NCI-H2029 treated with DMSO at 0.1 percent for 48 hours (cell line): ENCODE data around the gene EED.
"Not testable (repeated sequence)": the region's sequence is repeated elsewhere in the genome, so short reads cannot be mapped to it uniquely, and the experiment has no call there.

ENCODE experiments used
- DNase-seq: peaks from one replicate; lab custom pipeline; 2025; lab: John Stamatoyannopoulos, UW

Gene EED

DNA sequence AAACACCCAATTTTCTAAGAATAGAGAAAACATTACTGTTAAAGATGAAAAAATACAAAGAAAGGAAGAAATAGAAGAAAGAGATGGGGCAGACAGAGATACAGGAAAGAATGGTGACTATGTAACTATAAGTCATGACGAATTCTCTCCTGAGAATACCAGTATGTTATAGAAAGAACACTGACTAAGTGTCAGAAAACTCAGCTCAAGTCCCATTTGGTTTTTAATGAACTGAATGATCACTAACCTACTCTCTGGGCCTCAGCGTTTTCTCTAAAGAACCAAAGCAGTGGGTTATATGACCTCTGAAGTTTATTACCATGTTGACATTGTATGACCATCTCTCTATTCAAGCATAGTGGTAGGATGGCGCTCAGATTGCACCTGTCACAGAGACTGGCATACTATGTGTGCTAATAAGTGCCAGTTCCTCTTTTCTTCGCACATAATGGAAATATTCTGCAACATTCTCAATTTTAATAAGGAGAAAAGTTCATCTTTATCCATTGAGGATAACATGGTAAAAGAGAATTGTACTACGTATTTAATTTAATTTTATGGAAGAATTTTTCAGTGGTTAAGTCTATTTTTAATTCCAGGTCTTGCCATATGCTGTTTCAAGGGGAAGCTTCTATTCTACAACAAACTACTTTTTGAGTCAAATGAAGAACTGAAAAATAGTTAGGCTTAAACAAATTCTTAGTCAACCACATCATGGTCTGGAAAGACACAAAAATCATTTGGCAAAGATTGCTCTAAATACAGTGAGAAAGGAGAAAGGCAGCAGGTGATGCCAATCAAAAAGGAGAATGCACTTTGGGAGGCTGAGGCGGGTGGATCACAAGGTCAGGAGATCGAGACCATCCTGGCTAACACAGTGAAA is 25.0 kb upstream of the EED start:
- DNase-seq, result no peak

DNA sequence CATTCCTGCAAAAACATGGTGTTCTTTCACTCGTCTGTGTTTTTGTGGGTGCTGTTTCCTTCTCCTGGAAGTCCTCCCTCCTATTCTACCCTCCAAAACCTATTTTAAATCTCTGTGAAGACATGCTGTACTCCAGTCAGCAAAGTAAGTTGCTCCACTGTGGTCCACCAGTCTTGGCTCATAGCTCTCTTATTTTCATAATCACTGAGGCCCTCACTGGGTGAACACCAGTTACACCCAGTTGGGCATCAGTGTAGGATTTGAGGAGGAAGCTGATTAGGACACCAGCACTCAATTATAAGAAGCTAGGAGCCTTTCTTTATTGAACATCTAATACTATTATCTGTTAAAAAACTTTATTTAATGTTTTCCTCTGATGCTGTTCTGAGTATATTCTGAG is 23.9 kb upstream of the EED start:
- DNase-seq, result no peak

DNA sequence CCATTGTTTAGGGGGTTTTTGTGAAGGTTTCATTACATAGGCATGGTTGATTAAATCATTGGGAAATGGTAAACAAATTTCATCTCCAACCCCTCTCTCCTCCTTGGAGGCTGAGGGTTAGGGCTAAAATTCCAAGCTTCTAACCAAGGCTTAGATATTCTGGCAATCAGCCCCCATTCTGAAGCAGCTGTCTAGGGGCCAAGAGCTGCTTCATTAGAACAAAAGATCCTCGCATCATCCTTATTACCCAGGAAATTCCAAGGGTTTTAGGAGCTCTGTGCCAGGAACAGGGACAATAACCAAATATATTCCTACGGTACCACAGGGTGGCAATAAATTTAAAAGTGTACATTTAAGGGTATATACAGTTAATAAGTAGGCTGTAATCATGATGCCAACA is 22.5 kb upstream of the EED start:
- DNase-seq, result no peak

DNA sequence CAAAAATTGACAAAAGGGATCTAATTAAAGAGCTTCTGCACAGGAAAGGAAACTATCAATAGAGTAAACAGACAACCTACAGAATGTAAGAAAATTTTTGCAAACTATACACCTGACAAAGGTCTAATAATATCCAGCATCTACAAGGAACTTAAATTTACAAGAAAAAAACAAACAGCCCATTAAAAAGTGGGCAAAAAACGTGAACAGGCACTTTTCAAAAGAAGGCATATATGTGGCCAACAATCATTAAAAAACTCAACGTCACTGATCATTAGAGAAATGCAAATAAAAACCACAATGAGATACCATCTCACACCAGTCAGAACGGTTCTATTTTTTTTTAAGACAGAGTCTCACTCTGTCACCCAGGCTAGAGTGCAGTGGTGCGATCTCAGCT is 20.0 kb upstream of the EED start:
- DNase-seq, result not testable (repeated sequence)

DNA sequence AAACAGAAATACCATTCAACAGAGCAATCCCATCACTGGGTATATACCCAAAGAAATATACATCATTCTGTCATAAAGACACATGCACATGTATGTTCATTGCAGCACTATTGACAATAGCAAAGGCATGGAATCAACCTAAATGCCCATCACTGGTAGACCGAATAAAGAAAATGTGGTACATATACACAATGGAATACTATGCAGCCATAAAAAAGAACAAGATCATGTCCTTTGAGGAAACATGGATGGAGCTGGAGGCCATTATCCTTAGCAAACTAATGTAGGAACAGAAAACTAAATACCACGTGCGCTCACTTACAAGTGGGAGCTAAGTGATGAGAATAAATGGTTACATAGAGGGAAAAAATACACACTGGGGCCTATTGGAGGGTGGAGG is 19.2 kb upstream of the EED start:
- not testable (repeated sequence) for DNase-seq

DNA sequence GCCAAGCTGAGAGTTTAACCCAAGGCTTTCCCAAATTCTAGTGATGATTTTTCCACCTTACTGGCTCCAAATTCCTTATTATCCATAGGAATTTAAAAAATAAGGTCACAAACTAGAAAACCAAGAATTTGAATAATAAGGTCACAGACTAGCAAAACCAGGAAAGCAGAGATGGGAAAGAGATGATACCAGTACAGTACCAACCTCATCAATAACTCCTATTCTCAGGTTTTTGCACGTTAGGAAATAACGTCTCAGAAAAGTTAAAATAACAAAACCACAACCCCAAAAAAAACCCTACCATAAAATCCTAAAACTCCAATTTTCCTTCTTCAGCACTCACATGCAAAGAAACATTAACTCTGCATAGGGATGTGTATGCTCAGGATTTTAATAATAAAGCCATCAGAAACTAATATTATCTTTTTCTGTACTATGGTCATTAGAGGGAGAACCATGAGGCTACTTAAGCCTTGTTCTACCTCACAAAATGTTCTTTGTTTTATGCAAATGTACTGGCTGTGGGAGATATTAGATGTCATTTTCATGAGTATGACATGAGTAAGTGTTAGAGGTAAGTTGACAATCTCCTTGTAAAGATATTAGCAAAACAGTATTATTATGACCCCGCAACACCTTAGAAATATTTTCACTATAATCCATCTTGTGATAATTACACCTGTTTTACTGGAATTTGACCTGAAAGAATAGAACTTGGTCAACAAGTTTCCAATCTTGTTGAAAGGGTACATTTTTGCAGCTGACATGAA is 16.1 kb upstream of the EED start:
- no peak for DNase-seq

DNA sequence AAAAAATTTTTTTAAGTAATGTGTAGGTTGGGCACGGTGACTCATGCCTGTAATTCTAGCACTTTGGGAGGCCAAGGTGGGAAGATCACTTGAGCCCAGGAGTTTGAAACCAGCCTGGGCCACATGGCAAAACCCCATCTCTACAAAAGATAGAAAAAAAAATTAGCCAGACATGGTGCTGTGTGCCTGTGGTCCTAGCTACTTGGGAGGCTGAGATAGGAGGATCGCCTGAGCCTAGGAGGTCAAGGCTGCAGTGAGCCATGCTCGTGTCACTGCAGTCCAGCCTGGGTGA is 15.6 kb upstream of the EED start:
- not testable (repeated sequence) for DNase-seq

DNA sequence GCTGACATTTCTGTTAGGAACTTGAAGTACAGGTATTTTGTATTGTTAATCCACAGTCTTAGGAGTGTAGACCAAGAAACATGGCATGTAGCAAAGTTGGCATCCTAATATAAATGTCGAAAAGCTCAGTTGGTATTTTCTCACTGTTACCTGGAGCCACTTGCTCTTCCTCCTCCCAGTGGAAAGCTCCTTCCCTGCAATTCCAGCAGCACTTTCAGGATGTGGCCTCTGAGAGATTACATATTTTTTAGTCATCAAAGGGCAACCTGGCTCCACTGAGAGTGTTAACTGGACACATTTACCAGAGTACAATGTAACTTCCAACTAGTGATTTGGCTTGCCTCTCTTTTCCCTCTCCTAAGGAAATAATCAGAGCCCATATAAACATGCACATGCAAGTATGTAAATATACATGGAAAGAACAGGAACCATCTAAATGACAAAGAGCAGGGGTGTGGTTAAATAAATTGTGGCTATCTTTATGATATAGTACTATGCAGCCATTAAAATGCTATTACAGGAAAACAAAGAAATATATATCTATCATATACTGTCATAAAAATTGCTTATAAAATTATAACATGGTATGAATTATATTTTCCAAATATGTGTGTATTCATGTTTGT is 14.3 kb upstream of the EED start:
- no peak for DNase-seq

DNA sequence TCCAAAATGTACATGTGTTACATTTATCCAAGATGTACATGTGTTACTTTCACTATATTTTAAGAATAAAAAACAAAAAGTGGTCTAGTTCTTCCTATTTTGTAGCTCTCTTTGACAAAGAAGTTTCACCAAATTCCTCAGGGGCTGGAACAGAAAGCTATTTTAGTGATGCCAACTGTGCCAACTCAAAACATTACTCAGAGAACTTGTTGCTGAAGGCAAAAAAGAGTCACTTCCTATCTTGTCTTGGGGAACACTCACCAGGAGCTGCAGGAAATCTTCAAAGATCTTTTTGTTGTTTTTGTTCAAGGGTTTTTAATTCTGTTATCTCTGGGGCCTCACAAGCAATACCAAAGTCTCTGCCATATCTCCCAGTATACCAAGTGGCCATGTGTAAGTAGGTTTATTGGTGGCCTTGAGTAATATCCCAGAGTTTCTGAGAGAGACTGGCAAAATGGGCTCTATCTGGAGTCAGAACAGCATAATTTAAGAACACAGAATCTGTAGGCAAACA is 13.6 kb upstream of the EED start:
- DNase-seq, result no peak

DNA sequence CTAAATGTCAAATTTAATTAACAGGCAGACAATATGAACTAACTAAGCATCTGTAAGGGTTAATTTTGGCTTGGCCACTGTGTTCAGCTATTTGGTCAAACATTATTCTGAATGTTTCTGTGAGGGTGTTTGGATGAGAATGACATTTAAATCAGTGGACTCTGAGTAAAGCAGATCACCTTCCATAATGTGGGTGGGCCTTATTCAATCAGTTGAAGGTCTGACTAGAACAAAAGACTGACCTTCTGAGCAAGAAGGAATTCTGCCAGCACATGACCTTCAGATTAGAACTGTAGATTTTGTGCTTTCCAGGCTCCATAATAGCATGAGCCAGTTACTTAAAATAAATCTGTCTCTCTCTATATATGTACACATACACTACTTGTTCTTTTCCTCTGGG is 12.0 kb upstream of the EED start:
- DNase-seq, result no peak

DNA sequence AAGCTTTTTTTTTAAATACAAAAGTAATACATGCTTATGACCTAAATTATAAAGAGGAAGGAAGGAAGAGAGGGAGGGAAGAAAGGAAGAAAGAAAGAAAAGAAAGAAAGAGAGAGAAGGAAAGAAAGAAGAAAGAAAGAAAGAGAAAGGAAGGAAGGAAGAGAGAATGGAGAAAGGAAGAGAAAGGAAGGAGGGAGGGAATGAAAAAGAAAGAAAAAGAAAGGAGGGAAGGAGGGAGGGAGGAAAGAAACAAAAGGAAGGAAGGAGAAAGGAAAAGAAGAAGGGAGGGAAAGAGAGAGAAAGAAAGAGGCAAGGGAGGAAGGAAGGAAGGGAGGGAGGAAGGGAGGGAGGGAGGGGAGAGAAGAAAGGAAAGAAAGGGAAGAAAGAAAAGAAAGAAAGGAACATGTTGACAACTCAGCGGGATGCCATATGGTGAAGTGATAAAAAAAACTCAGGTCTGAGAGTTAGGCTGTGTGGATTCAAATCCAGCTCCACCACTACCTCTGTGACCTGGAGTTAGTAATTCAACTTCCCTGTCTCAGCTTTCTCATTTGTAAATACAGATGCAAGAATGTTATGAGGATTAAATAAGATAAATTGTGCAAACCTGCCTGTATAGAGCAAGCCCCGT is 9.6 kb upstream of the EED start:
- DNase-seq, result no peak

DNA sequence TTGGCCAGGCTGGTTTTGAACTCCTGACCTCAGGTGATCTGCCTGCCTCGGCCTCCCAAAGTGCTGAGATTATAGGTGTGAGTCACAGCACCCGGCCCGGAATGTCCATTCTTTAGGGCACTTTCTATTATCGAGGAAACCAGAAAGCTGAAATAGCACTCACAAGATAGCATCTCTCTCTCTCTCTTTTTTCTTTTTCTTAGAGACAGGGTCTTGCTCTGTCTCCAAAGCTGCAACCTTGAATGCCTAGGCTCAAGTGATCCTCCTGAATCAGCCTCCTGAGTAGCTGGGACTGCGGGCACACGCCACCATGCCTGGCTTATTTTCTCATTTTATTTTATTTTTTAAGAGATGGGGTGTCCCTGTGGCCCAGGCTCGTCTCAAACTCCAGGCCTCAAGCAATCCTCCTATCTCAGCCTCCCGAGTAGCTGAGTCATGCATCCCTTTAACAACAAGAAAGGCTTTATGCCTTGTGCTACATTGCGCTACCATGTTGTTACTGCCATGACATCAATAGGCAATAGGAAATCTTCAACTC is 7.2 kb upstream of the EED start:
- DNase-seq, result no peak

DNA sequence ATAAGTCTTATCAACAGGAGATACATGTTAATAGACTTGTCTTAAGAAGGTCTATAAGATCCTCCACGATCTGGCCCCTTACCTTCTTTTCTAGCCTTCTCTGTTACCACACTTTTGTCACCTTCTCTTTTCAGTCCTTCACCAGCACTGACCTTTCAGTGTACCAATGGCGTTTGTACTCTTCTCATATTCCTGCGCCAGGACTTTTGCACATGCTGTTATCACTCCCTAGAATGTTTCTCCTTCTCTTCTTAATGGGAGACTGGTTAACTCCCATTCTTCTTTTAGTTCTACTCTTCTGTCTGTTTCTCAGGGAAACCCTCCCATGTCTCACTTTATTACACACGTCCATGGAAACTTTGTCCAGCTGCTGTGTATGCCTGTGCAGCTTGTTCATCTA is 4.4 kb upstream of the EED start:
- no peak for DNase-seq

DNA sequence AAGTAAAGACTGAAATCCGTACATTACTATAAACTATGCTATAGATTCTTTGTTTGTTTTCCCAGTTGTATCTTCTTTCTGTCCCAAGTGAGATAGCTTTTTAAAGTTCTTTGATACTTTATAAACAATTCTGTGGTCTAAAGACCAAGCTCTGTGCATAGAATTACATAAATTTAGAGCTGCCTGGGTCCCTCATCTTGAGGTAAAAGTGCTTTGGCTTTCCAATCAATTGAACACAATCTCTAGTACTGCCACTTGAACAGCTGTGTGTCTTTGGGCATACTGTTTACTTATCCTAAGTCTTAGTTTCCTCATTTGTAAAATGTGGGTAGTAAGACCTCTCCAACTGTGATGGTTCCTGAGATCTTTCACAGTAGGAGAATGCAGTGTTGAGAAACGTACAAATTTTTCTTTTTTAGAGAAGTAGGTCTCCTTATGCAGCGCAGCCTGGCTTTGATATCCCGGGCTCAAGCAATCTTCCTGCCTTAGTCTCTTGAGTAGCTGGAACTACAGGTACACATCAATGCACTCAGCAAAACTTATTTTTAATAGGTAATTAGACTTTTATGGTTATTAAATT is 2.5 kb upstream of the EED start:
- no peak for DNase-seq

DNA sequence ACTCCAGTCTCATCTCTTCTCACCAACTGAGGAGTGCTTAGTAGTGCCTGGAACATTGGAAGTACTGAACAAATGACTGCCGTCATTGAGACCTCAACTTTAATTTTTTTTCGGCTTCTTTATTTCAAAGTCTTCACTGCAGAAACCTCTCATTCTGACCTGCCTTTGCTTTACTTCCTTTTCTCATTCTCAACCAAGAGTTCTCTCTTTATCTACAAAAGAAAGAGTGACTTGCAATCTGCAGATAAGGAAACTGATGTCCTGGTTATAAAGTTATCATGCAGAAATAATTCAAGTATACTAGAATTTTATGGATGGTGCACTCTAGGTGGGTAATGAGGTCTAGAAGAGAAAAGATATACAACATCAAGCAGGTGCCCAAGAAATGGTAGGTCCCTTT is 1.2 kb upstream of the EED start:
- DNase-seq, result no peak

DNA sequence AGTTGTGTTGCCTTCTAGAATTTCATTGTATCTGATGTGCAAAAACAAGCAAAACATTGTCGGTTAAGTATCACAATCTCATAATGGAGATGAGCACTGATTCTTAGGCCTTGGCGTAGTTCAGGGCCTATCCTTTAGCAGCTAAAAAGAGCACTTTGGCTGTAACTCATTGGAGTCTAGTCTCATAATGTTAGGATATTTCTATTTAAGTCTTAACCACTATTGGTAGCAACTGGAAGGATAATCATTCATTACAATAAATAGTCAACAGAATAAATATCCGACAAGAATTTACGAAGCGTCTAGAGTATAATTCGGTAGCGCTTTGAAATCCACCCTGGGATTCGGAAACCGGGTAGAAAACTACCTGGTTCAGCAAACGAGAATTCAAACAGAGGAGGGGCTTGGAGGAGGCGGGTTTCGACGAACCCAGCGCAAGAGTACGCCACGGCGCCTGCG is 461 bp upstream of the EED start:
- no peak for DNase-seq

DNA sequence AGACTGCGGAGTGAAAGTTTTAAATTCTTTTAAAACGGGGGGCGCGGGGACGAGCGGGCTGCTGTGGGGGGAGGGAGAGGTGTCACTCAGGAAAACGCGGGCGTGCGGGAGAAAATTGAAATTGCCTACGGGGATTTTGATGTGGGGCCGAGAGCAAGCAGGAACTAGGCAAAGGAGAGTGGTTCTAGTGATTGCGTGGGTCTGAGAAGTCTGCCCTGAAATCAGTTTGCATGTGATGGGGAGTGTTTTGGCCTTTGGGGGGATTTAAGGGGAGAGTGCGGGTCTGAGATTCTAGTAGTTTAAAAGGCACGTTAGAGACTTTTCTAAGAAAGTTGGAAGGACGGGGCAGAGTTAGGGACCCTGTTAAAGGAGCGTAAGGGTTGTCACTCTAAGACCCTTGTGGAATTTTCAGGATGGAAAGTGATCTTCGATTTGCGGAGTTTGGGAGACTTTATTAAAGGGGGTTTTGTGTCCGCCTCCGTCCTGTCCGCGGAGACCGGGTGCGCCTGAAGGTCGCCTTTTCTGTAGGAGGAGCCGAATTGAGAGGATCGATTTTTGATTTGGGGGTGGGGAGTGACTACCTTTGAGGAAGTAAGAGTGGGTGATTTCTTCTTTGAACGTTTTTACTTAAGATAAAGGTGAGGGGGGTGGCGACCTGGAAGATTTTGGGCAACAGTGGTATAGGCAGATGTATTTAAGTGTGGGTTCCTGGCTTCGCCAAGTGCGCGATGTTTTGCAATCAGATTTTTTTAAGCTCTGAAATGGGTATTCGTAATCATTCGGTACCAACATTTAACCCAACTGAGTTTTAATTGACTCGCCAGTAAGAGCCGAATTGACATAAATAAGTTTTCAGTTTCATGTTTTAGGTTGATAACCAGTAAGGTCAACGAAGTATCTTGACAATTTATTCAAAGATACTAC is 1.1 kb downstream of the EED start:
- DNase-seq, result no peak

DNA sequence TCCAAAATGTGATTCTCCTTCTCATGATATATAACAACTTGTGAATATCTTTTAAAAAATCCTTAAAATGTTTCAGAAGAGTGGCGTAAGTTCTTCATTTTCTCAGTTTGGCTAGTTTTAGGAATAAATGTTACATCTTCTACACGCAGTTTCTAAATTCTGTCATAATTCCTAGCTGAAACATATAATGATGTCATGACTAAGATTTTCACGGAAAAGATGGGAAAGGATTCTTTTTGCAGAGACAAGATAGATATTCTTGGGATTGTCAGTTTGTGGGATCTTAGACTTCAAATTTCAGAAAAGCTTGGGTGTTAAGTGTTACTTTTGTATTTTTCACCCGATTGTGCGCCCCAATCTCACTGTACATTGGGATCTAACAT is 1.7 kb downstream of the EED start:
- DNase-seq, result no peak

DNA sequence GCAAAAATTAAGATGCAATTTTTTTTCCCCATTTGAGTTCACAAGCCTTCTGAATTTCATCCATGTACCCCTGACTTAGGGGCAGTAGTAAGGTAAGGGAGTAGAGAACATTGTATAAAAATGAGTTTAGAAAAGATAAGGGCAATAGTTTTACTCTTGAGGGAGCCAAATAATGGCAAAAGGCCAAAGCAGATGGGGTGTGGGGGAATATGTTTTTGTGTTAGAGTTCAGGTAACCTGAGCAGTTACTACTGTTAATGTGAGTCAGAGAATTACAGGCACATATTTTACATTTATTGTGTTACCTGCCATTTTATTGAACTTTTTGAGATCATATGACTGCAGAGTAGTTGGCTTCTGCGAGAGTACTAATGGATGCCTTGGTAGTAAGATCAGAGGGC is 3.1 kb downstream of the EED start:
- no peak for DNase-seq

DNA sequence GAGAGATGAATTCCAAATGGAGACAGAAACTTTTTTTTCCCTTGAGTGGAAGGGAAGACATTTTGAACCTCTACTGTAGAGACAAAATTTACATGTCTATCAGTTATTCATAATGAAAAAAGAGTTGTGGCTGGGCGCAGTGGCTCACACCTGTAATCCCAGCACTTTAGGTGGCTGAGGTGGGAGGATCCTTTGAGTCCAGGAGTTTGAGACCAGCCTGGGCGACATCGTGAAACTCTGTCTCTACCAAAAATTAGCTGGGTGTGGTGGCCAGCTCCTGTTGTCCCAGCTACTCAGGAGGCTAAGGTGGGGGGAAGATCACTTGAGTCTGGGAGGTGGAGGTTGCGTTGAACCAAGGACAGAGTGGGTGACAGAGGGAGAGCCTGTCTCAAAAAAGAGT is 4.1 kb downstream of the EED start:
- DNase-seq, result no peak
